ENCODE measurements around the gene DDX24.
"Not testable (repeated sequence)": the region's sequence is repeated elsewhere in the genome, so short reads cannot be mapped to it uniquely, and the experiment has no call there.

Gene DDX24

GRCh38 chr14:94077823-94078222, 3.2 kb downstream of the DDX24 start:
- no CpG with 5 or more reads among the region's 5 CpGs for WGBS, 2 experiments (ENCODE audit: insufficient coverage in 2 of 2)

GRCh38 chr14:94077111-94077821, 3.7 kb downstream of the DDX24 start:
- H3K4me3 ChIP-seq (ENCODE audit: extremely low read depth, insufficient read depth, low read length, poor library complexity, severe bottlenecking): no peak overlapping the region
- peaks cover 69% of the 10 kb centered on the region for H3K36me3 ChIP-seq (ENCODE audit: control insufficient read depth, insufficient read depth, low read length)
- 95 to 96% methylated on average over 5 to 6 of the region's 7 CpGs for WGBS, 2 experiments (ENCODE audit: insufficient coverage in 2 of 2)
- H3K27ac ChIP-seq (ENCODE audit: low read depth, low read length, severe bottlenecking): no peak overlapping the region
- H3K9me3 ChIP-seq (ENCODE audit: control insufficient read depth, low read length): peaks cover 22% of the 10 kb centered on the region
- peaks cover 4% of the 10 kb centered on the region for H3K4me1 ChIP-seq (ENCODE audit: control insufficient read depth, insufficient read depth, low read length, poor library complexity, severe bottlenecking)

More at GRCh38 chr14:94077823-94078222, 3.2 kb downstream of the DDX24 start:
- peaks cover 68% of the 10 kb centered on the region for H3K36me3 ChIP-seq (ENCODE audit: control insufficient read depth, insufficient read depth, low read length)
- H3K4me1 ChIP-seq (ENCODE audit: control insufficient read depth, insufficient read depth, low read length, poor library complexity, severe bottlenecking): peaks cover 4% of the 10 kb centered on the region
- peaks cover 19% of the 10 kb centered on the region for H3K9me3 ChIP-seq (ENCODE audit: control insufficient read depth, low read length)
- H3K4me3 ChIP-seq (ENCODE audit: extremely low read depth, insufficient read depth, low read length, poor library complexity, severe bottlenecking): no peak overlapping the region
- H3K27ac ChIP-seq (ENCODE audit: low read depth, low read length, severe bottlenecking): no peak overlapping the region

- no peak overlapping the region for H3K4me3 ChIP-seq (ENCODE audit: extremely low read depth, insufficient read depth, low read length, poor library complexity, severe bottlenecking)
- 100% methylated on average over 1 of the region's 2 CpGs; no CpG with 5 or more reads in 1 of the 2 experiments for WGBS, 2 experiments (ENCODE audit: insufficient coverage in 2 of 2)
- H3K4me1 ChIP-seq (ENCODE audit: control insufficient read depth, insufficient read depth, low read length, poor library complexity, severe bottlenecking): no peaks in the 10 kb centered on the region
- no peak overlapping the region for H3K27ac ChIP-seq (ENCODE audit: low read depth, low read length, severe bottlenecking)
- peaks cover 26% of the 10 kb centered on the region for H3K9me3 ChIP-seq (ENCODE audit: control insufficient read depth, low read length)
- H3K36me3 ChIP-seq (ENCODE audit: control insufficient read depth, insufficient read depth, low read length): peaks cover 75% of the 10 kb centered on the region
These were observed 6.0 kb downstream of the DDX24 start for GRCh38 chr14:94075008-94075407.

GRCh38 chr14:94074534-94074933, 6.5 kb downstream of the DDX24 start:
- Histone ChIP-seq H3K4me3 (ENCODE audit: extremely low read depth, insufficient read depth, low read length, poor library complexity, severe bottlenecking) (no peak overlapping the region), H3K27ac (ENCODE audit: low read depth, low read length, severe bottlenecking) (no peak overlapping the region), H3K4me1 (ENCODE audit: control insufficient read depth, insufficient read depth, low read length, poor library complexity, severe bottlenecking) (no peaks in the 10 kb centered on the region), H3K9me3 (ENCODE audit: control insufficient read depth, low read length) (peaks cover 31% of the 10 kb centered on the region), H3K36me3 (ENCODE audit: control insufficient read depth, insufficient read depth, low read length) (peaks cover 71% of the 10 kb centered on the region)
- WGBS, 2 experiments (ENCODE audit: insufficient coverage in 2 of 2): 88% methylated on average over 1 of the region's 3 CpGs; no CpG with 5 or more reads in 1 of the 2 experiments

- H3K4me1 ChIP-seq (ENCODE audit: control insufficient read depth, insufficient read depth, low read length, poor library complexity, severe bottlenecking): not testable (repeated sequence)
- H3K9me3 ChIP-seq (ENCODE audit: control insufficient read depth, low read length): peaks cover 31% of the 10 kb centered on the region
- WGBS, 2 experiments (ENCODE audit: insufficient coverage in 2 of 2): 100% methylated on average over 1 of the region's 3 CpGs
These were observed 8.9 kb downstream of the DDX24 start for GRCh38 chr14:94072076-94072475.

GRCh38 chr14:94066089-94066676, 14.8 kb downstream of the DDX24 start:
- Histone ChIP-seq H3K27ac (ENCODE audit: low read depth, low read length, severe bottlenecking) (no peak overlapping the region), H3K4me3 (ENCODE audit: extremely low read depth, insufficient read depth, low read length, poor library complexity, severe bottlenecking) (no peak overlapping the region)
- WGBS, 2 experiments (ENCODE audit: insufficient coverage in 2 of 2): 80% methylated on average over 3 of the region's 8 CpGs; no CpG with 5 or more reads in 1 of the 2 experiments

More at GRCh38 chr14:94072076-94072475, 8.9 kb downstream of the DDX24 start:
- H3K4me3 ChIP-seq (ENCODE audit: extremely low read depth, insufficient read depth, low read length, poor library complexity, severe bottlenecking); H3K27ac ChIP-seq (ENCODE audit: low read depth, low read length, severe bottlenecking): not testable (repeated sequence)
- H3K36me3 ChIP-seq (ENCODE audit: control insufficient read depth, insufficient read depth, low read length): peaks cover 47% of the 10 kb centered on the region

GRCh38 chr14:94062344-94062940, 18.6 kb downstream of the DDX24 start:
- no peak overlapping the region for H3K4me3 ChIP-seq (ENCODE audit: extremely low read depth, insufficient read depth, low read length, poor library complexity, severe bottlenecking)
- H3K27ac ChIP-seq (ENCODE audit: low read depth, low read length, severe bottlenecking): no peak overlapping the region
- WGBS, 2 experiments (ENCODE audit: insufficient coverage in 2 of 2): 60 to 80% methylated on average over 5 to 6 of the region's 9 CpGs
- H3K9me3 ChIP-seq (ENCODE audit: control insufficient read depth, low read length): no peaks in the 10 kb centered on the region
- peaks cover 58% of the 10 kb centered on the region for H3K36me3 ChIP-seq (ENCODE audit: control insufficient read depth, insufficient read depth, low read length)
- H3K4me1 ChIP-seq (ENCODE audit: control insufficient read depth, insufficient read depth, low read length, poor library complexity, severe bottlenecking): peaks cover 14% of the 10 kb centered on the region

More at GRCh38 chr14:94066089-94066676, 14.8 kb downstream of the DDX24 start:
- H3K36me3 ChIP-seq (ENCODE audit: control insufficient read depth, insufficient read depth, low read length): peaks cover 21% of the 10 kb centered on the region
- peaks cover 8% of the 10 kb centered on the region for H3K9me3 ChIP-seq (ENCODE audit: control insufficient read depth, low read length)
- H3K4me1 ChIP-seq (ENCODE audit: control insufficient read depth, insufficient read depth, low read length, poor library complexity, severe bottlenecking): peaks cover 14% of the 10 kb centered on the region

GRCh38 chr14:94059998-94060397, 21.0 kb downstream of the DDX24 start:
- WGBS, 2 experiments (ENCODE audit: insufficient coverage in 2 of 2): 92 to 98% methylated on average over 5 of the region's 5 CpGs
- Histone ChIP-seq H3K36me3 (ENCODE audit: control insufficient read depth, insufficient read depth, low read length) (peaks cover 82% of the 10 kb centered on the region), H3K9me3 (ENCODE audit: control insufficient read depth, low read length) (no peaks in the 10 kb centered on the region), H3K27ac (ENCODE audit: low read depth, low read length, severe bottlenecking) (no peak overlapping the region), H3K4me1 (ENCODE audit: control insufficient read depth, insufficient read depth, low read length, poor library complexity, severe bottlenecking) (peaks cover 3% of the 10 kb centered on the region), H3K4me3 (ENCODE audit: extremely low read depth, insufficient read depth, low read length, poor library complexity, severe bottlenecking) (no peak overlapping the region)

GRCh38 chr14:94058674-94059138, 22.3 kb downstream of the DDX24 start:
- H3K27ac ChIP-seq (ENCODE audit: low read depth, low read length, severe bottlenecking): no peak overlapping the region
- peaks cover 3% of the 10 kb centered on the region for H3K4me1 ChIP-seq (ENCODE audit: control insufficient read depth, insufficient read depth, low read length, poor library complexity, severe bottlenecking)
- no peaks in the 10 kb centered on the region for H3K9me3 ChIP-seq (ENCODE audit: control insufficient read depth, low read length)
- H3K36me3 ChIP-seq (ENCODE audit: control insufficient read depth, insufficient read depth, low read length): peaks cover 89% of the 10 kb centered on the region
- no peak overlapping the region for H3K4me3 ChIP-seq (ENCODE audit: extremely low read depth, insufficient read depth, low read length, poor library complexity, severe bottlenecking)
- WGBS, 2 experiments (ENCODE audit: insufficient coverage in 2 of 2): 84 to 96% methylated on average over 5 of the region's 5 CpGs

GRCh38 chr14:94058128-94058673, 22.8 kb downstream of the DDX24 start:
- Histone ChIP-seq H3K9me3 (ENCODE audit: control insufficient read depth, low read length) (no peaks in the 10 kb centered on the region), H3K27ac (ENCODE audit: low read depth, low read length, severe bottlenecking) (no peak overlapping the region), H3K4me1 (ENCODE audit: control insufficient read depth, insufficient read depth, low read length, poor library complexity, severe bottlenecking) (peaks cover 3% of the 10 kb centered on the region), H3K36me3 (ENCODE audit: control insufficient read depth, insufficient read depth, low read length) (peaks cover 93% of the 10 kb centered on the region), H3K4me3 (ENCODE audit: extremely low read depth, insufficient read depth, low read length, poor library complexity, severe bottlenecking) (no peak overlapping the region)
- WGBS, 2 experiments (ENCODE audit: insufficient coverage in 2 of 2): 100% methylated on average over 1 of the region's 1 CpG
